Hepatocyte (in vitro differentiated cells): ENCODE data around the gene FRS2.
"Not testable (repeated sequence)": the region's sequence is repeated elsewhere in the genome, so short reads cannot be mapped to it uniquely, and the experiment has no call there.

Source experiments
- CTCF ChIP-seq: fragments of 200-600 bp; sonication (generic); IDR thresholded peaks from 2 replicates; pipeline ENCODE4 v1.5.1; 2016; ENCODE audit warnings: antibody characterized with exemption, mild to moderate bottlenecking; ENCODE audit not compliant: poor library complexity
- EZH2 ChIP-seq: fragments of 200-600 bp; sonication (generic); IDR thresholded peaks from 2 replicates; pipeline ENCODE4 v1.6.1; 2016; ENCODE audit warnings: antibody characterized with exemption, mild to moderate bottlenecking, borderline replicate concordance

- TF ChIP-seq EZH2, CTCF: not testable (repeated sequence)
Measured at GRCh38 chr12:69604275-69604674, 134.1 kb downstream of the FRS2 start.
